Posterior cingulate gyrus (tissue), 11 donors: ENCODE results near the gene CFAP141.
"Not testable (repeated sequence)": the region's sequence is repeated elsewhere in the genome, so short reads cannot be mapped to it uniquely, and the experiment has no call there.

Experiments used
- DNase-seq, 10 donors: peaks; one replicate each; pipeline versions ENCODE4 v3.0.0 to v3.0.0-alpha.2; 2020 to 2021; ENCODE audit warnings: mixed read lengths in 3 of 10
- intact Hi-C: fragments of 100-400 bp; cut with DNase I; formaldehyde crosslinking; loops from one replicate; pipeline ENCODE4 v1.15.1; 2023

The CFAP141 gene

GRCh38 chr1:154206196-154206595 is at the start of gene CFAP141:
CFAP141 (minus strand) TSS chr1:154206333; CDS start chr1:154206307, 26 bp downstream.
- DNase-seq = no peak
- intact Hi-C loops = no loop called here

- no peak for DNase-seq
- intact Hi-C loops = no loop called here
Observed at GRCh38 chr1:154253671-154254070, 47.5 kb upstream of the CFAP141 start.

GRCh38 chr1:154241703-154242351 is 35.7 kb upstream of the CFAP141 start:
- no peak for DNase-seq
- intact Hi-C loops = no loop called here

GRCh38 chr1:154240294-154240833 is 34.2 kb upstream of the CFAP141 start:
- intact Hi-C loops = no loop called here

GRCh38 chr1:154239491-154239890 is 33.4 kb upstream of the CFAP141 start:
- no peak for DNase-seq
- intact Hi-C loops = no loop called here

More at GRCh38 chr1:154240294-154240833, 34.2 kb upstream of the CFAP141 start:
- DNase-seq = no peak

GRCh38 chr1:154237880-154238506 is 31.9 kb upstream of the CFAP141 start:
- no peak for DNase-seq
- intact Hi-C loops = no loop called here

- intact Hi-C loops = no loop called here
- DNase-seq = no peak
Observed at GRCh38 chr1:154237435-154237834, 31.3 kb upstream of the CFAP141 start.

GRCh38 chr1:154236855-154237254 is 30.7 kb upstream of the CFAP141 start:
- no peak for DNase-seq
- intact Hi-C loops = no loop called here

- intact Hi-C loops, DNase-seq: not testable (repeated sequence)
Observed at GRCh38 chr1:154233127-154233526, 27.0 kb upstream of the CFAP141 start.

- DNase-seq, intact Hi-C loops: not testable (repeated sequence)
Observed at GRCh38 chr1:154231112-154231511, 25.0 kb upstream of the CFAP141 start.

- DNase-seq = no peak
- intact Hi-C loops = no loop called here
Observed at GRCh38 chr1:154225370-154225769, 19.2 kb upstream of the CFAP141 start.

- intact Hi-C loops = loop anchor here (5.0 kb wide), 1 partner anchor 49 kb away; the partner anchor contains the start of gene HAX1
- no peak for DNase-seq
Observed at GRCh38 chr1:154223621-154224020, 17.5 kb upstream of the CFAP141 start.

- DNase-seq = no peak
- intact Hi-C loops = loop anchor here (5.0 kb wide), 1 partner anchor 49 kb away; the partner anchor contains the start of gene HAX1
Observed at GRCh38 chr1:154222918-154223317, 16.8 kb upstream of the CFAP141 start.

GRCh38 chr1:154222518-154222917 is 16.4 kb upstream of the CFAP141 start:
- intact Hi-C loops = loop anchor here (5.0 kb wide), 1 partner anchor 50 kb away; the partner anchor contains the start of gene HAX1
- no peak for DNase-seq

- intact Hi-C loops = loop anchor here (2.0 to 5.0 kb wide), 3 partner anchors 39 to 337 kb away; partner anchors contain the start of genes HAX1 and UBE2Q1
- DNase-seq = peak in 9 of 10 donors; percentile 38 to 94 (median 53)
Observed at GRCh38 chr1:154221278-154222001, 15.3 kb upstream of the CFAP141 start.

GRCh38 chr1:154220970-154221277 is 14.8 kb upstream of the CFAP141 start:
- peak in 1 of 10 donors; percentile 58 for DNase-seq
- intact Hi-C loops = loop anchor here (2.0 to 5.0 kb wide), 3 partner anchors 38 to 338 kb away; partner anchors contain the start of genes HAX1 and UBE2Q1

- DNase-seq = peak; percentile 98 to 100 (median 98)
- intact Hi-C loops = loop anchor here (2.0 to 5.0 kb wide), 3 partner anchors 38 to 338 kb away; partner anchors contain the start of genes HAX1 and UBE2Q1
Observed at GRCh38 chr1:154220071-154220969, 14.2 kb upstream of the CFAP141 start, which contains the start of gene UBAP2L. UBAP2L (plus strand) TSS chr1:154220955; CDS start chr1:154225124, 4,169 bp downstream.

GRCh38 chr1:154219541-154219940 is 13.4 kb upstream of the CFAP141 start:
- DNase-seq = no peak
- intact Hi-C loops = no loop called here

- DNase-seq = no peak
- intact Hi-C loops = no loop called here
Observed at GRCh38 chr1:154218545-154218944, 12.4 kb upstream of the CFAP141 start.

- no peak for DNase-seq
- intact Hi-C loops = no loop called here
Observed at GRCh38 chr1:154213274-154213673, 7.1 kb upstream of the CFAP141 start.
